Naive thymus-derived CD4-positive, alpha-beta T cell (primary cell): ENCODE measurements around the gene TWSG1. TPM values are rescaled to one million over a fixed set of nuclear protein-coding genes. Genes with fewer than 3 reads are reported as not detected.

Experiments used
- ATAC-seq: fragments of 150-1000 bp; cut with Tn5 transposase; 2 replicates; pipeline ENCODE4 v1.10.0; 2021; ENCODE audit warnings: mild to moderate bottlenecking, moderate library complexity
- CTCF ChIA-PET: fragments of 350-600 bp; sonication (Branson Sonifier 250); formaldehyde crosslinking; loops from one replicate; lab custom pipeline; 2021; ENCODE audit warnings: antibody characterized with exemption; lab: Charles Lee
- POLR2A ChIA-PET: fragments of 350-600 bp; sonication (Branson Sonifier 250); formaldehyde crosslinking; loops from one replicate; lab custom pipeline; 2021; ENCODE audit warnings: antibody characterized with exemption, inconsistent platforms; lab: Charles Lee
- DNase-seq, 9 donors: peaks; one replicate each; pipeline versions ENCODE4 v3.0.0 to v3.0.0-alpha.2; 2020 to 2022; ENCODE audit warnings: mixed read lengths in 1 of 9
- H3K27ac ChIP-seq: one replicate; pipeline ENCODE4 v1.7.0; 2013; ENCODE audit warnings: mild to moderate bottlenecking, low read depth, low read length, moderate library complexity
- H3K27me3 ChIP-seq, 2 donors: one replicate each; pipeline ENCODE4 v1.7.0; 2013; ENCODE audit warnings: low read length in 2 of 2, mild to moderate bottlenecking in 2 of 2, moderate library complexity in 2 of 2; ENCODE audit not compliant: control insufficient read depth in 2 of 2, insufficient read depth in 2 of 2
- H3K36me3 ChIP-seq, 3 experiments: 1 replicate in 2 of 3; 2 replicates in 1 of 3; pipeline ENCODE4 v1.7.0; 2013; ENCODE audit warnings: low read length in 3 of 3, mild to moderate bottlenecking in 3 of 3, moderate library complexity in 1 of 3; ENCODE audit not compliant: insufficient read depth in 3 of 3, control insufficient read depth in 2 of 3
- H3K4me1 ChIP-seq, 2 donors: one replicate each; pipeline ENCODE4 v1.7.0; 2013; ENCODE audit warnings: low read length in 2 of 2, mild to moderate bottlenecking in 2 of 2, moderate library complexity in 1 of 2; ENCODE audit not compliant: control insufficient read depth in 2 of 2, insufficient read depth in 2 of 2
- H3K4me3 ChIP-seq: 2 replicates; pipeline ENCODE4 v1.7.0; 2013; ENCODE audit warnings: mild to moderate bottlenecking, low read length
- H3K9me3 ChIP-seq, 3 experiments: 1 replicate in 2 of 3; 2 replicates in 1 of 3; pipeline ENCODE4 v1.7.0; 2013; ENCODE audit warnings: low read length in 3 of 3; ENCODE audit not compliant: control insufficient read depth in 2 of 3
- H3K27ac Mint-ChIP-seq, 9 donors: one replicate each; pipeline ENCODE4 v1.8.0; 2020 to 2022; ENCODE audit warnings: mixed read lengths in 9 of 9, mild to moderate bottlenecking in 8 of 9, moderate library complexity in 5 of 9, inconsistent platforms in 2 of 9
- H3K27me3 Mint-ChIP-seq, 5 donors: one replicate each; pipeline ENCODE4 v1.8.0; 2021 to 2022; ENCODE audit warnings: mixed read lengths in 5 of 5, mild to moderate bottlenecking in 1 of 5
- H3K36me3 Mint-ChIP-seq, 5 donors: one replicate each; pipeline ENCODE4 v1.8.0; 2020 to 2022; ENCODE audit warnings: mixed read lengths in 5 of 5, mild to moderate bottlenecking in 3 of 5, inconsistent platforms in 1 of 5
- H3K4me1 Mint-ChIP-seq, 7 donors: one replicate each; pipeline ENCODE4 v1.8.0; 2020 to 2022; ENCODE audit warnings: mixed read lengths in 7 of 7, mild to moderate bottlenecking in 3 of 7, inconsistent platforms in 1 of 7
- H3K4me3 Mint-ChIP-seq, 10 donors: one replicate each; pipeline ENCODE4 v1.8.0; 2020 to 2022; ENCODE audit warnings: mild to moderate bottlenecking in 10 of 10, mixed read lengths in 10 of 10, moderate library complexity in 6 of 10, inconsistent platforms in 2 of 10
- H3K9me3 Mint-ChIP-seq, 11 donors: one replicate each; pipeline ENCODE4 v1.8.0; 2020 to 2022; ENCODE audit warnings: mixed read lengths in 11 of 11, mild to moderate bottlenecking in 4 of 11, inconsistent platforms in 1 of 11, moderate library complexity in 1 of 11
- intact Hi-C, 2 donors: fragments of 100-400 bp; cut with micrococcal nuclease; formaldehyde crosslinking; loops; one replicate each; pipeline ENCODE4 v1.15.1; 2023
- polyA plus RNA-seq, 2 donors: library from polyadenylated mRNA; unstranded; fragments of 300-500 nt; fragmentation: Illumina TruSeq; gene quantifications; one replicate each; pipeline ENCODE4 v1.2.3, GENCODE V29; 2021
- total RNA-seq, 6 experiments: library from RNA in 5 of 6; stranded (reverse) in 5 of 6; gene quantifications; 1 replicate in 5 of 6; 2 replicates in 1 of 6; pipeline ENCODE4 v1.2.3 and lab custom pipeline; 2021 to 2026

The TWSG1 gene
- total and polyA plus RNA-seq, 7 experiments from 2014 or later, result 2.4 to 7.6 (median 5.0) TPM

DNA sequence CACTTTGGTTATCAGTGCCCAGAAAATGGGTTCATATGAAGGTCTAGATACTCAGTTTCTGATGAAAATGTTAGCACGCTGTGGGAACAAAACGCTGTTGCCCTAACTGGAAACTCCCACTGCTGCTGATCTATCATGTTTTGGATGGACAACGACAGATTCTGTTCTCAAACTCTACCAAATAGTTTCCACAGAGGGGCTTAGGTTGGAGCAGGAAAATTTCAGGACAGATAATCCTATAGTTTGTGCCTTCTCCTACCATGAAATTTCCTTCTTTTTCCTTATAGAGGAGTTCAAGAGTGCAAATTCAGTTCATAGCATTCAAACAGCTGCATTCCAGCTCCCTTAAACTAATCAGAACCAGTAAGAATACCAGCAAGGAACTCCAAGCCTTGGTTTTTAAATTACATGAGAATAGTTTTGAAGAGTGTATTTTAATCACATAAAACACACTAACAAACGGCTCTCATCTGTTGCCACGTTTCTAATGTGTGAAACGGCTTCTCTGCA is 82.0 kb downstream of the TWSG1 start:
- POLR2A ChIA-PET, result no interaction called here
- H3K9me3 ChIP-seq, result no peaks in the 10 kb centered on the region
- H3K36me3 Mint-ChIP-seq, result no peaks in the 10 kb centered on the region
- peaks cover 0 to 5% (median 0%) of the 10 kb centered on the region in 5 donors for H3K27me3 Mint-ChIP-seq
- CTCF ChIA-PET, result no interaction called here
- no peak overlapping the region for H3K27ac Mint-ChIP-seq
- H3K27me3 ChIP-seq, result no peaks in the 10 kb centered on the region
- ATAC-seq (no peak), DNase-seq (no peak)
- peaks cover 0 to 2% (median 0%) of the 10 kb centered on the region in 11 donors for H3K9me3 Mint-ChIP-seq
- H3K4me3 ChIP-seq, result no peak overlapping the region
- no peak overlapping the region for H3K27ac ChIP-seq
- H3K36me3 ChIP-seq, result no peaks in the 10 kb centered on the region
- intact Hi-C loops, result no loop called here
- no peaks in the 10 kb centered on the region for H3K4me1 ChIP-seq
- H3K4me1 Mint-ChIP-seq, result no peaks in the 10 kb centered on the region
- H3K4me3 Mint-ChIP-seq, result no peak overlapping the region

DNA sequence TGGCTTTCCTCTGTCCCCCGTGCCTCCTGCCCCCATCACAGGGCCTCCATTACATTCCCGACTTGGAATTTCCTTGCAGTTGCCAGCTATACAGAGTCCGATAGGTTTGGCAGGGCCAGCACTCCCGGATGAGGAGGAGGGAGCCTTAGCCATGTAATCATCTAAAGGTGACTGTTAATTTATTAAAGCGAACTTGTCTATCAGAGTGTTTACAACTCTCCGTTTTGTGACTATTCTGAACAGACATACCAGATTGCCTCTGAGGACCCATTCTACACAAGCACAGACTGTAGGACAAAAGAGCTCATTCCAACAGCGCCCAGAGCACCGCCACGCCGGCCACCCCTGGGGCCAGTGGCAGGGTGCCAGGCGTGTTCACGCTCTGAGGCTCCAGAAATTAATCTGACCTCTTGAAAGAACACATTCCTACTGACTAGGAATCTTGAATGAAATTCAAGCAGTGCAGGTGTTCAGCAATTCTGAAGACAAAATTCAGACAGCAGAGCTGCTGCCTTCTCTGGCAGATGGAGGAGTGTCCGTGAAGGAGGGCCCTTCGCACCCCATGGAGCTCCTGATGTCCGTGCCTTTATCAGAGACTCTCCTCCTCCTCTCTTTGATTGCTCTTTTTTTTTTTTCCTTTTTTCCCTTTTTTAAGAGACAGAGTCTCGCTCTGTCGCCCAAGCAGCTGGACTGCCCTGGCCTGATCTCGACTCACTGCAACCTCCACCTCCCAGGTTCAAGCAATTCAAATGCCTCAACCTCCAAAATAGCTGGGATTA is 82.7 kb downstream of the TWSG1 start:
- Histone ChIP-seq H3K9me3 (no peaks in the 10 kb centered on the region), H3K36me3 (no peaks in the 10 kb centered on the region), H3K27me3 (no peaks in the 10 kb centered on the region), H3K4me1 (no peaks in the 10 kb centered on the region), H3K27ac (no peak overlapping the region), H3K4me3 (no peak overlapping the region)
- Mint-ChIP-seq H3K9me3 (peaks cover 0 to 2% (median 0%) of the 10 kb centered on the region in 11 donors), H3K36me3 (no peaks in the 10 kb centered on the region), H3K27me3 (peaks cover 0 to 1% (median 0%) of the 10 kb centered on the region in 5 donors), H3K4me3 (no peak overlapping the region), H3K27ac (no peak overlapping the region), H3K4me1 (no peaks in the 10 kb centered on the region)
- ChIA-PET CTCF (interaction anchor here (0.6 kb wide), 1 partner anchor 44 kb away, joined by 5 read pairs; no protein-coding TSS in a partner anchor), POLR2A (interaction anchor here (0.5 kb wide), 1 partner anchor 269 kb away, joined by 3 read pairs; no protein-coding TSS in a partner anchor)
- intact Hi-C loops, result no loop called here
- no peak for ATAC-seq
- DNase-seq, result no peak

DNA sequence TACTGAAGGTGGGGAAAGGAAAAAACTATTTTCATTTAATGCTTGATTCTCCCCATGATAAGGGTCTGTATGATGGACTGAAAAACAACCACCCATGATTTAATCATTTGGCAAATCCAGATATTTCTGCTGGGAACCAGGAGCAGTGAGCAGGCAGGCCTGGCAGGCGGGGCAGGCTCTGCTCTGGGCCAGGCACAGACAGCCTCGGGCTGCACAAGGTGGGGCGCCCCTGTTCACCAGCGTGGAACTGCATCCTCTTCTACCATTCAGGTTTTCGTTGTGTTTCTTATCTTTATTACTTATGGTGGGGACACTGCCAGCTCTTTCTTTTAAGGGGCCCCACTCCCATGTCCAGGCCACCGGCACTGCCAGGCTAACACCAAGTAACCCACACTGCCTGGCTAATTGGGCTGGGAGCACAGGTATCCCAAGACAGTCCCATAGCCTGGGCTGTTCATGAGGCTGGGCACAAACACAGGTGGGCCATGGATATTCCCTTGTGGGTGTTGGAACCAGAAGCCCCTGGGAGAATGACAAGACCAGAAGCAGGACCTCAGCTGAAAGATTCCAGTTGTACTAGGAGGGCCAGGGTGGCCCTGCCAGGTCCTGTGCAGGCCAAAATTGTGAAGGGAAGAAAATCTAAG is 83.6 kb downstream of the TWSG1 start:
- Histone ChIP-seq H3K27ac (no peak overlapping the region), H3K9me3 (no peaks in the 10 kb centered on the region), H3K4me1 (no peaks in the 10 kb centered on the region), H3K27me3 (no peaks in the 10 kb centered on the region), H3K4me3 (no peak overlapping the region), H3K36me3 (no peaks in the 10 kb centered on the region)
- Mint-ChIP-seq H3K27ac (no peak overlapping the region), H3K27me3 (no peaks in the 10 kb centered on the region), H3K4me1 (no peaks in the 10 kb centered on the region), H3K36me3 (no peaks in the 10 kb centered on the region), H3K4me3 (no peak overlapping the region), H3K9me3 (peaks cover 0 to 2% (median 0%) of the 10 kb centered on the region in 11 donors)
- no peak for DNase-seq
- POLR2A ChIA-PET, result no interaction called here
- CTCF ChIA-PET, result no interaction called here
- intact Hi-C loops, result no loop called here
- ATAC-seq, result no peak

DNA sequence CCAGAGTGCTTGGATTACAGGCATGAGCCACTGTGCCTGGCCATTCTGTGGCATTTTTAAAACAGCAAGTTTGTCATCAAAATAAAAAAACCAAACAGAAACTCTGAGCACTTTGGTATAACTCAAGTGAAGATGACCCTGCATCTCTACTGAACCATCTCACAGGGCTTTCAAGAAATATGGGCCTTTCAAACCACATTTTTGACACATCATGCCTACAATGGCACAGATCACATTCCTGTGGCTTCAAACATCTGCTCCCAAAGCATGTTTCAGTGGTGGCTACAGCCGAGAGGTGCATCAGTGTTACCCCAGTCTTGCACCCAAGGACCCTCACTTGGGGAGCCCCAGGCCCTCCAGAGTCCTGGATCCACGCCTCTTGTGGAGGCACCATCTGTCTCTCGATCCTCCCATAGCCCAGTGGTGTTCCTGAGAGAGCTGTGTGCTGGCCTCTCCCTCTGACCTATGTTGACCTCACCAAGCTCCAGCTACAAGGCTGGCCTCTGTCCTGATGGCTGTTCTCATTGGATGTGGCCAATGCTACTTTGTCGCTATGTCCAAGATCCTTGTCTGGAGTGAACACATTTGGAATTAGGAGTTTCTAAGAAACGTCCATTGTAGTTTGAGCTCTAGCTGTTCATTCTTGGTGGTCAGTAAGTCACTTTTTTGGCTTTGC is 85.5 kb downstream of the TWSG1 start:
- no peaks in the 10 kb centered on the region for H3K36me3 Mint-ChIP-seq
- Histone ChIP-seq H3K4me3 (no peak overlapping the region), H3K9me3 (no peaks in the 10 kb centered on the region), H3K27ac (no peak overlapping the region), H3K27me3 (no peaks in the 10 kb centered on the region), H3K36me3 (no peaks in the 10 kb centered on the region), H3K4me1 (no peaks in the 10 kb centered on the region)
- no peak for ATAC-seq
- no peaks in the 10 kb centered on the region for H3K27me3 Mint-ChIP-seq
- no peak overlapping the region for H3K4me3 Mint-ChIP-seq
- DNase-seq, result no peak
- CTCF ChIA-PET, result no interaction called here
- POLR2A ChIA-PET, result no interaction called here
- peaks cover 0 to 2% (median 0%) of the 10 kb centered on the region in 11 donors for H3K9me3 Mint-ChIP-seq
- no peaks in the 10 kb centered on the region for H3K4me1 Mint-ChIP-seq
- H3K27ac Mint-ChIP-seq, result no peak overlapping the region
- intact Hi-C loops, result no loop called here

DNA sequence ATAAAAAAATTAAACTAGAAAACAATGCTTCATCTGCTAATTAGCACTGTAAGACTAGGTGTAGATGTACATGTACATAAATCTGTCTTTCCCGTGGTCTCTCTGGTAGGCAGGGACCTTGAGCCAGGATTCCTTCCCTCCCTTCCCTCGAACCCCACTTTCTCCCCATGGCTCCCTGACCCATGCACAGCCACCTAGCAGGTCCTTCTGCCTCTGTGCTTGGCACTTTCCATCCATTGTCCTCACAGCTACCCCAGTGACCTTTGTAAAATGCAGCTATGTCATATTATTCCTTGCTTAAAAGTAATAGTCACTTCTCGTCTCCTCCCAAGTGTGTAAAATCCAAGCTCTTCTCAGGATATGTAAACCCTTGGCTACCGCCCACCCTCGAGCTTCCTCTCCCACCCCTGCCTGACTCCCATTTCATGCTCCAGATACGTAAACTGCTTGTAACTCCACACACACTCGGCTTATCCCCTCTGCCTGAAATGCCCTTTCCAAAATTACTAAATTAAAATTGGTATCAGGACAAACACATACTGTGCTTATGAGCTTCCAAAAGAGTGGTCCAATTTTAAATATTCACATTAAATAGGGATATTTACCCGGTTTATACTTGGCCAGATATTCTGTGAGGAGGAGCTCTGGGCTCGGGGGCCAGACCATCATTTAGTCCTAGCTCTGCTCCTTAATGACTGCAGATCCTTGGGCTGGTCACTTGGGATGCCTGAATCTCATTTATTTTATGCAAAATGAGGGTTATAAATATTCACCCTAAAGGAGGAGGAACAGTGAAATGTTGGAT is 86.7 kb downstream of the TWSG1 start:
- Histone ChIP-seq H3K4me1 (no peaks in the 10 kb centered on the region), H3K36me3 (no peaks in the 10 kb centered on the region), H3K9me3 (no peaks in the 10 kb centered on the region), H3K27ac (no peak overlapping the region), H3K27me3 (no peaks in the 10 kb centered on the region), H3K4me3 (no peak overlapping the region)
- ATAC-seq (no peak), DNase-seq (no peak)
- Mint-ChIP-seq H3K4me1 (no peaks in the 10 kb centered on the region), H3K36me3 (no peaks in the 10 kb centered on the region), H3K9me3 (peaks cover 0 to 2% (median 0%) of the 10 kb centered on the region in 11 donors), H3K4me3 (no peak overlapping the region), H3K27ac (no peak overlapping the region), H3K27me3 (no peaks in the 10 kb centered on the region)
- intact Hi-C loops, result no loop called here
- CTCF ChIA-PET, result no interaction called here
- POLR2A ChIA-PET, result no interaction called here

DNA sequence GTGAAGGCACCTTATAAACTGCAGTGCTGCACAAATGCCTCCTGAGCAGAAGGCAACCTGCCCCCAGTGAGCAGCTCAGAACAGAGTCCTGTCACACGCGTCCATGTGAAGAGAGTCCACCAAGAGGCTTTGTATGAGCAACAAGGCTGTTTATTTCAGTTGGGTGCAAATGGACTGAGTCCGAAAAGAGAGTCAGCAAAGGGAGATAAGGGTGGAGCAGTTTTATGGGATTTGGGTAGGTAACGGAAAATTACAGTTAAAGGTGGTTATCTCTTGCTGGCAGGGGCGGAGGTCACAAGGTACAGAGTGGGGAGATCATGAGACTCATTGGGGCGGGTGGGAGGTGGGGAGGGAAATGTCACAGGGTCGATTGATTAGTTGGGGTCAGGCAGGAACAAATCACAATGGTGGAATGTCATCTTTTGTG is 87.3 kb downstream of the TWSG1 start:
- CTCF ChIA-PET, result no interaction called here
- H3K9me3 Mint-ChIP-seq, result peaks cover 0 to 1% (median 0%) of the 10 kb centered on the region in 11 donors
- H3K27ac Mint-ChIP-seq, result no peak overlapping the region
- ATAC-seq, result no peak
- no peaks in the 10 kb centered on the region for H3K9me3 ChIP-seq
- H3K4me1 ChIP-seq, result no peaks in the 10 kb centered on the region
- H3K27me3 Mint-ChIP-seq, result no peaks in the 10 kb centered on the region
- intact Hi-C loops, result no loop called here
- no peak overlapping the region for H3K27ac ChIP-seq
- H3K4me1 Mint-ChIP-seq, result no peaks in the 10 kb centered on the region
- H3K4me3 ChIP-seq, result no peak overlapping the region
- H3K4me3 Mint-ChIP-seq, result no peak overlapping the region
- H3K36me3 ChIP-seq, result no peaks in the 10 kb centered on the region
- H3K27me3 ChIP-seq, result no peaks in the 10 kb centered on the region
- no peak for DNase-seq
- POLR2A ChIA-PET, result no interaction called here
- H3K36me3 Mint-ChIP-seq, result no peaks in the 10 kb centered on the region
